ENCODE data around the gene RSRC2. TPM values are rescaled to one million over a fixed set of nuclear protein-coding genes. Genes with fewer than 3 reads are reported as not detected.

The RSRC2 gene
- total RNA-seq, 2 donors from 2014 or later, result 57.8 to 84.5 TPM

DNA sequence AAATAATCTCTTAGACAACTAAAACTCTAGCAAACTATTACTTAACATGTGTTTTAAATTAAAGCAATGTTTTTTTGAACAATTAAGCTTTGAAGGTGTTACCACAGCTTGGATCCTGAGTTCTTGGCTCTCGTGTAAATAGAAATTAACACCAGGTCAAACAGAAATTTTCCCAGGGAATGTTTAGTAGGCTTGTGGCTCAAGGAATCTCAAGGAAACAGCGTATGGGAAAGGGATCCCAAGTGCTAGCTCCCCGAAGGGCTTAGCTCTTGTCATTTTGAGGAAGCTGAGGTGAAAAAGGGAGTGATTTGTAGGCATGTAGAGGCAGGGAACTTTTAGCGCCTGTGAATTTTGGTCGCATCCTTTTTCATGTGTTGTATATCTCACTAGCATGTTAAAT, 11.8 kb upstream of the RSRC2 start:
- TF ChIP-seq, protein P1, sequence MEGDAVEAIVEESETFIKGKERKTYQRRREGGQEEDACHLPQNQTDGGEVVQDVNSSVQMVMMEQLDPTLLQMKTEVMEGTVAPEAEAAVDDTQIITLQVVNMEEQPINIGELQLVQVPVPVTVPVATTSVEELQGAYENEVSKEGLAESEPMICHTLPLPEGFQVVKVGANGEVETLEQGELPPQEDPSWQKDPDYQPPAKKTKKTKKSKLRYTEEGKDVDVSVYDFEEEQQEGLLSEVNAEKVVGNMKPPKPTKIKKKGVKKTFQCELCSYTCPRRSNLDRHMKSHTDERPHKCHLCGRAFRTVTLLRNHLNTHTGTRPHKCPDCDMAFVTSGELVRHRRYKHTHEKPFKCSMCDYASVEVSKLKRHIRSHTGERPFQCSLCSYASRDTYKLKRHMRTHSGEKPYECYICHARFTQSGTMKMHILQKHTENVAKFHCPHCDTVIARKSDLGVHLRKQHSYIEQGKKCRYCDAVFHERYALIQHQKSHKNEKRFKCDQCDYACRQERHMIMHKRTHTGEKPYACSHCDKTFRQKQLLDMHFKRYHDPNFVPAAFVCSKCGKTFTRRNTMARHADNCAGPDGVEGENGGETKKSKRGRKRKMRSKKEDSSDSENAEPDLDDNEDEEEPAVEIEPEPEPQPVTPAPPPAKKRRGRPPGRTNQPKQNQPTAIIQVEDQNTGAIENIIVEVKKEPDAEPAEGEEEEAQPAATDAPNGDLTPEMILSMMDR (IDR thresholded peaks at IDR 0.05), result no peak
- no peaks in the 10 kb centered on the region for H3K4me1 ChIP-seq
- no peaks in the 10 kb centered on the region for H3K27me3 ChIP-seq
- intact Hi-C loops (cut with DNase I), result no loop called here
- H3K9me3 ChIP-seq, result no peaks in the 10 kb centered on the region
- H3K9ac ChIP-seq (ENCODE audit: low read depth in 2 of 2, low read length in 2 of 2), result no peak overlapping the region
- H3K27ac ChIP-seq, result no peak overlapping the region
- DNase-seq, result no peak
- no peak overlapping the region for H3K4me3 ChIP-seq
- no peaks in the 10 kb centered on the region for H3K36me3 ChIP-seq

DNA sequence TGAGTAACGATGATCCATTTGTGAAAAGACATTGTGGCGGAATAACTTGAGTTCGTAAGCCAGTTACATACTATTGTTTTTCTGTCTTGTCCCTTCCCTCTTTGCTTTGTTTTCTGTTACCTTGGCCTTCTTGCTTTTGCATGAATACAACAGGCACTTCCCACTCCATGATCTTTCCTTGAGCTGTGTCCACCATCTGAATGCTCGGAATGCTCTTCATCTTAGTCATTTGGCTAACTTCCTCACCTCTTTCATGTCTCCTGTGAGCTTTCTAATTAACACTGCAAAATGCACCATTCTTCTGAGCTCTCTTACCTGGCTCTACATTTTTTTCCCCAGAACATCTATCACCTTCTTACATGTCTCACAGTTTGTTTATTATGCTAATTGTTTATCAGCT, 10.3 kb upstream of the RSRC2 start:
- intact Hi-C loops (cut with DNase I), result no loop called here
- Histone ChIP-seq H3K27ac (no peak overlapping the region), H3K9ac (ENCODE audit: low read depth in 2 of 2, low read length in 2 of 2) (no peak overlapping the region), H3K9me3 (no peaks in the 10 kb centered on the region), H3K27me3 (no peaks in the 10 kb centered on the region), H3K4me1 (no peaks in the 10 kb centered on the region), H3K36me3 (no peaks in the 10 kb centered on the region), H3K4me3 (no peak overlapping the region)
- TF ChIP-seq, protein P1 (IDR thresholded peaks at IDR 0.05), result no peak
- no peak for DNase-seq

DNA sequence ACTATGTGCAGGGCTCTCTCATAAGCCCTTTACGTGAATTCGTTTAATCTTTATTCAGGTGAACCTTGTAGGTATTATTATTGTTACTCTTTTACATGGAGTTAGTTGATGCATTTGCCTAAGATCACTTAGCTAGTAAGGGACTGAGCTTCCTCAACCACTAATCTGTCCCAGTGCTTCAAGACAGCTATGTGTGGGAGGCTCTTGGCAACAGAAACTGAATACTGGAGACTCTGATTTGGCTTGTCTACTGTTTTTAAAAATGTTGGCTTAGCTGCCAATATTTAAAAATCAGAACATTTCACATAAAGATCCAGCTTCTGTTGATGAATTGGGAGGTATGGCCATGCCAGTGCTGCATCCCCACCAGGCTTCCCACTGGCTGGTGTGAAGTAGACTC, 7.1 kb upstream of the RSRC2 start:
- Histone ChIP-seq H3K9ac (ENCODE audit: low read depth in 2 of 2, low read length in 2 of 2) (no peak overlapping the region), H3K9me3 (no peaks in the 10 kb centered on the region), H3K4me3 (no peak overlapping the region), H3K36me3 (no peaks in the 10 kb centered on the region), H3K27me3 (no peaks in the 10 kb centered on the region), H3K27ac (no peak overlapping the region), H3K4me1 (no peaks in the 10 kb centered on the region)
- TF ChIP-seq, protein P1 (IDR thresholded peaks at IDR 0.05), result no peak
- intact Hi-C loops (cut with DNase I), result no loop called here
- no peak for DNase-seq

DNA sequence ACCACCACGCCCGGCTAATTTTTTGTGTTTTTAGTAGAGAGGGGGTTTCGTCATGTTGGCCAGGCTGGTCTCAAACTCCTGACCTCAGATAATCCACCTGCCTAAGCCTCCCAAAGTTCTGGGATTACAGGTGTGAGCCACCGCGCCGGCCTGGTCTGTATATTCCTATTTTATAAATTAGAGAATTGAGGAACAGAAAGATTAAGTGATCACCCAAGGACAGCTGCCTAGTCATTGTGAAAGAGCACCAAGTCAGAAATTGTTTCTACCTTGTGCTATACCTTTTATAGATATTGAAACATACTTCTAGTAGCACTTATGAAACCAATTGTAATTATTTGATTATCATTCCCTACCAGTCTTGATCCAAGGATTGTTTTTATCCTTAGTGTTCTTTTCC, 2.3 kb upstream of the RSRC2 start:
- no peak overlapping the region for H3K27ac ChIP-seq
- no peak overlapping the region for H3K9ac ChIP-seq (ENCODE audit: low read depth in 2 of 2, low read length in 2 of 2)
- H3K4me1 ChIP-seq, result peaks cover 10% of the 10 kb centered on the region
- no peak overlapping the region for H3K4me3 ChIP-seq
- intact Hi-C loops (cut with DNase I), result no loop called here
- H3K27me3 ChIP-seq, result no peaks in the 10 kb centered on the region
- H3K36me3 ChIP-seq, result no peaks in the 10 kb centered on the region
- DNase-seq, result no peak
- TF ChIP-seq, protein P1 (IDR thresholded peaks at IDR 0.05), result no peak
- no peaks in the 10 kb centered on the region for H3K9me3 ChIP-seq

DNA sequence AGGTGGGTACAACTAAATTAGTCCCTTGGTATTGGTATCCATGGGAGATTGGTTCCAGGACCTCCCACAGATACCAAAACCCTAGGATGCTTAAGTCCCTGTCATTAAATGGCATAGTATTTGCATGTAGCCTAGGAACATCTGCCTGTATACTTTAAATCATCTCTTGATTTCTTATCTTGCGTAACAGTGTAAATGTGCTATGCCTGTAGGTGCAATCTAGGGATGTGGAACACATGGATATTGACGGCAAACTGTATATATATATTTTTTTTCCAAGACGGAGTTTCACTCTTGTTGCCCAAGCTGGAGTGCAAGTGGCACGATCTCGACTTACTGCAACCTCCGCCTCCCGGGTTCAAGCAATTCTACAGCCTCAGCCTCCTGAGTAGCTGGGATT, 1.8 kb upstream of the RSRC2 start:
- no peaks in the 10 kb centered on the region for H3K36me3 ChIP-seq
- no peak overlapping the region for H3K9ac ChIP-seq (ENCODE audit: low read depth in 2 of 2, low read length in 2 of 2)
- no peak overlapping the region for H3K4me3 ChIP-seq
- intact Hi-C loops (cut with DNase I), result no loop called here
- H3K27me3 ChIP-seq, result no peaks in the 10 kb centered on the region
- no peak for DNase-seq
- peaks cover 10% of the 10 kb centered on the region for H3K4me1 ChIP-seq
- H3K9me3 ChIP-seq, result no peaks in the 10 kb centered on the region
- TF ChIP-seq, protein P1 (IDR thresholded peaks at IDR 0.05), result no peak
- no peak overlapping the region for H3K27ac ChIP-seq

All from colonic mucosa (tissue), 4 donors.